ENCODE measurements around the gene RABL3.

GRCh38 chr3:120742849-120743365 is 591 bp upstream of the RABL3 start:
- no peak for TF ChIP-seq EZH2 (IDR thresholded peaks at IDR 0.05)
- no peak for TF ChIP-seq POLR2AphosphoS5 (IDR thresholded peaks at IDR 0.05; ENCODE audit: borderline replicate concordance, low read depth, low read length)
- TF ChIP-seq FOXP2 (optimal IDR thresholded peaks at IDR 0.05; ENCODE audit: control extremely low read depth, extremely low read length, insufficient read depth), result peak; percentile 9
